Activated CD8-positive, alpha-beta T cell treated with anti-CD3 and anti-CD28 coated beads for 36 hours (primary cell): Measurements from ENCODE around the gene ELAVL2. TPM values are rescaled to one million over a fixed set of nuclear protein-coding genes. Genes with fewer than 3 reads are reported as not detected.

Experiments
- ATAC-seq: fragments of 200-7000 bp; cut with Tn5 transposase; one replicate; pipeline ENCODE4 v1.10.0; 2021; ENCODE audit warnings: mild to moderate bottlenecking, moderate library complexity
- CTCF ChIA-PET: fragments of 350-600 bp; sonication (Branson Sonifier 250); formaldehyde crosslinking; loops from one replicate; lab custom pipeline; 2021; ENCODE audit warnings: antibody characterized with exemption; lab: Charles Lee
- POLR2A ChIA-PET: fragments of 350-600 bp; sonication (Branson Sonifier 250); formaldehyde crosslinking; loops from one replicate; lab custom pipeline; 2021; ENCODE audit warnings: antibody characterized with exemption; lab: Charles Lee
- DNase-seq: peaks from one replicate; pipeline ENCODE4 v3.0.0-alpha.2; 2020
- H3K27ac Mint-ChIP-seq: one replicate; pipeline ENCODE4 v1.8.0; 2021; ENCODE audit warnings: mild to moderate bottlenecking, mixed read lengths
- H3K27me3 Mint-ChIP-seq: one replicate; pipeline ENCODE4 v1.8.0; 2021; ENCODE audit warnings: mixed read lengths
- H3K36me3 Mint-ChIP-seq: one replicate; pipeline ENCODE4 v1.8.0; 2021; ENCODE audit warnings: low read depth, mixed read lengths
- H3K4me1 Mint-ChIP-seq: one replicate; pipeline ENCODE4 v1.8.0; 2021; ENCODE audit warnings: low read depth, mixed read lengths
- H3K4me3 Mint-ChIP-seq: one replicate; pipeline ENCODE4 v1.8.0; 2021; ENCODE audit warnings: mild to moderate bottlenecking, moderate library complexity, mixed read lengths
- H3K9me3 Mint-ChIP-seq: one replicate; pipeline ENCODE4 v1.8.0; 2021; ENCODE audit warnings: mixed read lengths
- CTCF ChIP-seq: fragments of 200-600 bp; IDR thresholded peaks from one replicate; pipeline ENCODE4 v1.8.0; 2022; ENCODE audit warnings: antibody characterized with exemption, mild to moderate bottlenecking
- intact Hi-C: fragments of 100-400 bp; cut with micrococcal nuclease; formaldehyde crosslinking; loops from one replicate; pipeline ENCODE4 v1.10.0; 2022
- total RNA-seq, 2 experiments: library from RNA; stranded (reverse); gene quantifications; one replicate each; pipeline ENCODE4 v1.2.3, GENCODE V29; 2021

Gene ELAVL2
- total RNA-seq, 2 experiments from 2014 or later = not detected

- intact Hi-C loops = no loop called here
- no peaks in the 10 kb centered on the region for H3K9me3 Mint-ChIP-seq
- H3K36me3 Mint-ChIP-seq = no peaks in the 10 kb centered on the region
- ChIA-PET POLR2A (interaction anchor here (0.6 kb wide), 1 partner anchor 21 kb away, joined by 3 read pairs; no protein-coding TSS in a partner anchor), CTCF (no interaction called here)
- H3K27ac Mint-ChIP-seq = no peak overlapping the region
- no peak for ATAC-seq
- no peak for DNase-seq
- H3K27me3 Mint-ChIP-seq = no peaks in the 10 kb centered on the region
- no peak for TF ChIP-seq CTCF
- H3K4me1 Mint-ChIP-seq = no peaks in the 10 kb centered on the region
- H3K4me3 Mint-ChIP-seq = no peak overlapping the region
Measured at GRCh38 chr9:23643656-23644258, 182.3 kb downstream of the ELAVL2 start.
